Measurements from ENCODE around the gene ZNF93.
"Not testable (repeated sequence)": the region's sequence is repeated elsewhere in the genome, so short reads cannot be mapped to it uniquely, and the experiment has no call there.

ZNF93 gene

DNA sequence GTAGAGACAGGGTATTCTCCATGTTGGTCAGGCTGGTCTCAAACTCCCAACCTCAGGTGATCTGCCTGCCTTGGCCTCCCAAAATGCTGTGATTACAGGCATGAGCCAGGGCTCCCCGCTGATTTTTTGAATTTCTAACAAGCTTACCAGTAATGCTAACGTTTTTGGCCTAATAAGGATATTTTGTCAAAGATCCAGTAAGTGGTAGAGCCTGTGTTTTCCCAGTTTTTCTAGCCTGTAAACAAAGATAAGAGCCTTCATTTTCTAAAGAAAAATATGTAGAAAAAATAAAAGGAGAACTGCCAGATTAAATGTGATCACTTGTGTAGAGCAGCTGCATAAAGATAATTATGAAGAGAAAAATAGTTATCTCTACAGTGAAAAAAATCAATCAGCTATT lies 37.7 kb downstream of the ZNF93 start:
- Histone ChIP-seq H3K9me3 (ENCODE audit: control insufficient read depth, low read length) (peaks cover 44% of the 10 kb centered on the region), H3K36me3 (ENCODE audit: control insufficient read depth, insufficient read depth, low read length) (peaks cover 18% of the 10 kb centered on the region), H3K4me3 (ENCODE audit: extremely low read depth, insufficient read depth, low read length, poor library complexity, severe bottlenecking) (no peak overlapping the region), H3K4me1 (ENCODE audit: control insufficient read depth, insufficient read depth, low read length, poor library complexity, severe bottlenecking) (no peaks in the 10 kb centered on the region), H3K27ac (ENCODE audit: low read depth, low read length, severe bottlenecking) (no peak overlapping the region)
- WGBS, 2 experiments (ENCODE audit: insufficient coverage in 2 of 2): 20% methylated on average over 2 of the region's 2 CpGs; no CpG with 5 or more reads in 1 of the 2 experiments

DNA sequence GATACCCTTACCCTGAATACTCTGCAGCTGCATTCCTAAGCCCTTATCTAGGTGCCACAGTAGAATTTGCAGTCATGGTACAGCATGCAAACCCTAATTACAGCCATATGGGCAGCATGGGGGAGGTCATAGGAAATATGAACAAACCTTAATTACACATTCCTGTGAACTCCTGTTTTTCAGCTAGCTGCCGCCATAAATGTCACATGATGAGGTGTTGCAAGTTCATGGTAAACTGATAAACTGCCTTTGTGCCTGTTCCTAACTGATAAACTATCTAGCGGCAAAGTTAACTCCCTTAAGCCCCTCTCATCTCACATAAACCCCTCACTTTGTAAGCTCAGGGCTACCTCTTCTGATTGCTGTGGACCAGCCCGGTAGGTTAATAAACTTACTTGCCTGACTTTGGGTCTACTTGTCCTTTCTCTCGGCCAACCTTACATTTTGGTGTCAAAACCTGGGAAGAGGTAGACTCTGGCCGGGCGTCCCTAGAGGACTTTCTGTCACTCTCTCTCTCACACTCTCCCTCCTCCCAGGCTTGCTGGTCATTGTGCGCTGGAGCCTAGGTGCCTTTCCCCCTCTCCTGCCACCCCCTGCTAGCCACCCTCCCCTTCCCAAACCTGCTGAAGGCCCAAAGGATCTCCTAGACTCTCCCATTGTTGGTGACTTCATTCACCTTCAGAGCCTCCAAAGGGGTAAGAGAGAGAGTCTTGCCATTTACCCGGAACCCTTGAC lies 43.3 kb downstream of the ZNF93 start:
- H3K4me1 ChIP-seq (ENCODE audit: control insufficient read depth, insufficient read depth, low read length, poor library complexity, severe bottlenecking): no peaks in the 10 kb centered on the region
- H3K36me3 ChIP-seq (ENCODE audit: control insufficient read depth, insufficient read depth, low read length): no peaks in the 10 kb centered on the region
- H3K4me3 ChIP-seq (ENCODE audit: extremely low read depth, insufficient read depth, low read length, poor library complexity, severe bottlenecking): no peak overlapping the region
- H3K27ac ChIP-seq (ENCODE audit: low read depth, low read length, severe bottlenecking): no peak overlapping the region
- peaks cover 13% of the 10 kb centered on the region for H3K9me3 ChIP-seq (ENCODE audit: control insufficient read depth, low read length)
- 90 to 93% methylated on average over 6 to 8 of the region's 8 CpGs for WGBS, 2 experiments (ENCODE audit: insufficient coverage in 2 of 2)

DNA sequence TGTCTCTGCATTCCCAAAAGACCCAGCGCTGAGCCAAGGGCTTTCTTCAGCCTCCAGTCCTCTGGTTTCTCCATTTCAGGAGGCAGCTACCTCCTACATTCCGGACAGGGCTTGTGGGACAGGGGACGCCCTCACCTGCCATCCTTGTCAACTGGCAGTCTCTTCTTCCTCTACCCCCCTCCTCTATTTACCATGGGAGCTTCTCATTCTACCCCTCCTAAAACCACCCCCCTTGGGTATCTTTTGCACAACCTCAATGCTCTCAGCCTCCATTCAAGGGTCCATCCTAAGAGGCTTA lies 43.8 kb downstream of the ZNF93 start:
- no peak overlapping the region for H3K27ac ChIP-seq (ENCODE audit: low read depth, low read length, severe bottlenecking)
- H3K4me3 ChIP-seq (ENCODE audit: extremely low read depth, insufficient read depth, low read length, poor library complexity, severe bottlenecking): no peak overlapping the region
- no peaks in the 10 kb centered on the region for H3K4me1 ChIP-seq (ENCODE audit: control insufficient read depth, insufficient read depth, low read length, poor library complexity, severe bottlenecking)
- no peaks in the 10 kb centered on the region for H3K36me3 ChIP-seq (ENCODE audit: control insufficient read depth, insufficient read depth, low read length)
- 75 to 90% methylated on average over 3 of the region's 3 CpGs for WGBS, 2 experiments (ENCODE audit: insufficient coverage in 2 of 2)
- peaks cover 13% of the 10 kb centered on the region for H3K9me3 ChIP-seq (ENCODE audit: control insufficient read depth, low read length)

- Histone ChIP-seq H3K36me3 (ENCODE audit: control insufficient read depth, insufficient read depth, low read length) (no peaks in the 10 kb centered on the region), H3K4me3 (ENCODE audit: extremely low read depth, insufficient read depth, low read length, poor library complexity, severe bottlenecking) (no peak overlapping the region), H3K27ac (ENCODE audit: low read depth, low read length, severe bottlenecking) (no peak overlapping the region), H3K9me3 (ENCODE audit: control insufficient read depth, low read length) (peaks cover 16% of the 10 kb centered on the region), H3K4me1 (ENCODE audit: control insufficient read depth, insufficient read depth, low read length, poor library complexity, severe bottlenecking) (no peaks in the 10 kb centered on the region)
- WGBS, 2 experiments (ENCODE audit: insufficient coverage in 2 of 2): 75 to 85% methylated on average over 2 to 4 of the region's 4 CpGs
Measured at GRCh38 chr19:19946226-19946625, 45.5 kb downstream of the ZNF93 start.

- H3K4me3 ChIP-seq (ENCODE audit: extremely low read depth, insufficient read depth, low read length, poor library complexity, severe bottlenecking): no peak overlapping the region
- 86 to 96% methylated on average over 4 to 5 of the region's 5 CpGs for WGBS, 2 experiments (ENCODE audit: insufficient coverage in 2 of 2)
Measured at GRCh38 chr19:19948800-19949199, 48.1 kb downstream of the ZNF93 start.

GRCh38 chr19:19955208-19955607 lies 54.5 kb downstream of the ZNF93 start:
- H3K27ac ChIP-seq (ENCODE audit: low read depth, low read length, severe bottlenecking): no peak overlapping the region
- H3K36me3 ChIP-seq (ENCODE audit: control insufficient read depth, insufficient read depth, low read length): no peaks in the 10 kb centered on the region
- no peak overlapping the region for H3K4me3 ChIP-seq (ENCODE audit: extremely low read depth, insufficient read depth, low read length, poor library complexity, severe bottlenecking)
- H3K9me3 ChIP-seq (ENCODE audit: control insufficient read depth, low read length): peaks cover 7% of the 10 kb centered on the region
- WGBS, 2 experiments (ENCODE audit: insufficient coverage in 2 of 2): 100% methylated on average over 4 to 5 of the region's 9 CpGs
- no peaks in the 10 kb centered on the region for H3K4me1 ChIP-seq (ENCODE audit: control insufficient read depth, insufficient read depth, low read length, poor library complexity, severe bottlenecking)

More at GRCh38 chr19:19948800-19949199, 48.1 kb downstream of the ZNF93 start:
- H3K4me1 ChIP-seq (ENCODE audit: control insufficient read depth, insufficient read depth, low read length, poor library complexity, severe bottlenecking): no peaks in the 10 kb centered on the region
- no peaks in the 10 kb centered on the region for H3K36me3 ChIP-seq (ENCODE audit: control insufficient read depth, insufficient read depth, low read length)
- H3K27ac ChIP-seq (ENCODE audit: low read depth, low read length, severe bottlenecking): no peak overlapping the region
- peaks cover 10% of the 10 kb centered on the region for H3K9me3 ChIP-seq (ENCODE audit: control insufficient read depth, low read length)

DNA sequence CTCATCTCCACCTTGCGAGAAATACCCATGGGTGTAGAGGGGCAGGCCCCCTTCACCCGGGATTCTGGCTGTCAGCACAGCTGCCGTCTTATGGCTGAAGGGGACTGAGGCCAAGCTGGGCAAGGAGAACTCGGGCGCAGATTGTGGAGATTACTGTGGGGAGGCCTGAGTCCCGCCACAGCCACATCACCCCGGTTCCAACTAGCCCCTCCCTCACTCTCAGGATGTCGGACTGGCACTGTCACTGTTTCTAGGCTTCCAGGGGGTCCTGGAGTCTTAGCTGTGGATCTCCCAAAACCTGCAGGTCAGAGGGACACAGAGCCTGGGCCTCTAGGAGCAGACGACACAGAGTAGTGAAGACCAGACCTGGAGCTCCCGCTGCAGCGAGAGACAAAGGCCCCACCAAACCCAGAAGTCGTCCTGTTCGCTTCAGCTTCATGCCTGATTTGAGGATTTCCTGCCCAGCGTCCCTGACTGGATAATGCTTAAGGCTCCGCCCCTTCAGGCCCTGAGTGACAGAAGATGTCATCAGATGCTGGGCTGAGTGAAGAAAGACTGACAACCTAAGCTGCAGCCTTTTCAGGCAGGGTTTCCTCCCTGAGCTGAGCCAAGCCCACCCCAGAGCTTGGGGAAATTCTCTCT lies 55.8 kb downstream of the ZNF93 start:
- Histone ChIP-seq H3K27ac (ENCODE audit: low read depth, low read length, severe bottlenecking) (no peak overlapping the region), H3K9me3 (ENCODE audit: control insufficient read depth, low read length) (peaks cover 8% of the 10 kb centered on the region), H3K4me1 (ENCODE audit: control insufficient read depth, insufficient read depth, low read length, poor library complexity, severe bottlenecking) (no peaks in the 10 kb centered on the region), H3K36me3 (ENCODE audit: control insufficient read depth, insufficient read depth, low read length) (no peaks in the 10 kb centered on the region), H3K4me3 (ENCODE audit: extremely low read depth, insufficient read depth, low read length, poor library complexity, severe bottlenecking) (no peak overlapping the region)
- 73 to 79% methylated on average over 8 to 13 of the region's 15 CpGs for WGBS, 2 experiments (ENCODE audit: insufficient coverage in 2 of 2)

GRCh38 chr19:19957766-19958165 lies 57.0 kb downstream of the ZNF93 start:
- H3K27ac ChIP-seq (ENCODE audit: low read depth, low read length, severe bottlenecking); H3K4me3 ChIP-seq (ENCODE audit: extremely low read depth, insufficient read depth, low read length, poor library complexity, severe bottlenecking); H3K36me3 ChIP-seq (ENCODE audit: control insufficient read depth, insufficient read depth, low read length); H3K4me1 ChIP-seq (ENCODE audit: control insufficient read depth, insufficient read depth, low read length, poor library complexity, severe bottlenecking); H3K9me3 ChIP-seq (ENCODE audit: control insufficient read depth, low read length): not testable (repeated sequence)
- 88 to 91% methylated on average over 7 of the region's 8 CpGs for WGBS, 2 experiments (ENCODE audit: insufficient coverage in 2 of 2)

DNA sequence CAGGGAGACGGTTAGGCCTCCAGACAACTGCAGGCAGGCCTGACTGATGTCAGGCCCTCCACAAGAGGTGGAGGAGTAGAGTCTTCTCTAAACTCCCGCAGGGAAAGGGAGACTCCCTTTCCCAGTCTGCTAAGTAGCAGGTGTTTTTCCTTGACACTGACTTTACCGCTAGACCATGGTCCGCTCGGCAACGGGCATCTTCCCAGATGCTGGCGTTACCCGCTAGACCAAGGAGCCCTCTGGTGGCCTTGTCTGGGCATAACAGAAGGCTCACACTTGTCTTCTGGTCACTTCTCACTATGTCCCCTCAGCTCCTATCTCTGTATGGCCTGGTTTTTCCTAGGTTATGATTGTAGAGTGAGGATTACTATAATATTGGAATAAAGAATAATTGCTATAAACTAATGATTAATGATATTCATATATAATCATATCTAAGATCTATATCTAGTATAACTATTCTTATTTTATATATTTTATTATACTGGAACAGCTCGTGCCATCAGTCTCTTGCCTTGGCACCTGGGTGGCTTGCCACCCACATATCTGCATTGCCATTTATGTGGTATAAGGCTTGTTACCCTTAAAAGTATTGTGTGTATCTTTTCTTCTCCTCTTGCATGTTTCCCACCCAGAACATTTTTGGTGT lies 58.5 kb downstream of the ZNF93 start:
- H3K4me3 ChIP-seq (ENCODE audit: extremely low read depth, insufficient read depth, low read length, poor library complexity, severe bottlenecking); H3K27ac ChIP-seq (ENCODE audit: low read depth, low read length, severe bottlenecking); H3K9me3 ChIP-seq (ENCODE audit: control insufficient read depth, low read length); H3K36me3 ChIP-seq (ENCODE audit: control insufficient read depth, insufficient read depth, low read length); H3K4me1 ChIP-seq (ENCODE audit: control insufficient read depth, insufficient read depth, low read length, poor library complexity, severe bottlenecking): not testable (repeated sequence)
- 20 to 21% methylated on average over 6 to 7 of the region's 9 CpGs for WGBS, 2 experiments (ENCODE audit: insufficient coverage in 2 of 2)

GRCh38 chr19:19964416-19964815 lies 63.7 kb downstream of the ZNF93 start:
- WGBS, 2 experiments (ENCODE audit: insufficient coverage in 2 of 2): 62 to 75% methylated on average over 5 to 6 of the region's 7 CpGs
- no peak overlapping the region for H3K4me3 ChIP-seq (ENCODE audit: extremely low read depth, insufficient read depth, low read length, poor library complexity, severe bottlenecking)
- peaks cover 23% of the 10 kb centered on the region for H3K9me3 ChIP-seq (ENCODE audit: control insufficient read depth, low read length)
- no peaks in the 10 kb centered on the region for H3K36me3 ChIP-seq (ENCODE audit: control insufficient read depth, insufficient read depth, low read length)
- H3K27ac ChIP-seq (ENCODE audit: low read depth, low read length, severe bottlenecking): no peak overlapping the region
- H3K4me1 ChIP-seq (ENCODE audit: control insufficient read depth, insufficient read depth, low read length, poor library complexity, severe bottlenecking): no peaks in the 10 kb centered on the region

DNA sequence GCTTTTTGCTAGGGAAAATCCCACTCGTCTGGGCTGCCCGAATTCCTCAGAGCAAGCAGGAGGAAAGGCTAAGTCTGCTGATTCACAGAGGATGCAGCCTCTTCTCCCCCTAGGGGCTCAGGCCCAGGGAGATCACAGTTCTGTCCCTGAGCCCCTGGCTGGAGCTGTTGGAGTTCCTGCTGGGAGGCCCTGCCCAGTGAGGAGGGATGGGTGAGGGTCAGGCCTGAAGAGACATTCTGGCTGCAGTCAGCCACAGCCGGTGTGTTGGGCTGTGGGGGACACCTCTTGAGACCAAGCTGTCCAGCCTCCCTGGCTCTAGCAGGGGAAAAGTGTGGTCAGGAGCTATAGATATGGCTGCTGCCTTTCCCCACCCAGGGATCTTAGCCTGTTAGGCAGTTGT lies 65.4 kb downstream of the ZNF93 start:
- not testable (repeated sequence) for H3K27ac ChIP-seq (ENCODE audit: low read depth, low read length, severe bottlenecking); H3K36me3 ChIP-seq (ENCODE audit: control insufficient read depth, insufficient read depth, low read length); H3K4me3 ChIP-seq (ENCODE audit: extremely low read depth, insufficient read depth, low read length, poor library complexity, severe bottlenecking); H3K4me1 ChIP-seq (ENCODE audit: control insufficient read depth, insufficient read depth, low read length, poor library complexity, severe bottlenecking)
- peaks cover 25% of the 10 kb centered on the region for H3K9me3 ChIP-seq (ENCODE audit: control insufficient read depth, low read length)
- WGBS, 2 experiments (ENCODE audit: insufficient coverage in 2 of 2): 87% methylated on average over 3 of the region's 3 CpGs

Data from mesodermal cell (in vitro differentiated cells).